NCI-H128 (cell line): ENCODE results near the gene EPS8.

Experiments
- DNase-seq: peaks from one replicate; lab custom pipeline; 2025; ENCODE audit not compliant: unreplicated experiment; lab: John Stamatoyannopoulos, UW

Gene EPS8

GRCh38 chr12:15721316-15722115 is 67.7 kb downstream of the EPS8 start:
- DNase-seq, result no peak

- DNase-seq, result no peak
Observed at GRCh38 chr12:15720295-15720694, 68.9 kb downstream of the EPS8 start.

GRCh38 chr12:15719230-15719629 is 70.0 kb downstream of the EPS8 start:
- DNase-seq, result no peak

GRCh38 chr12:15717940-15718567 is 71.1 kb downstream of the EPS8 start:
- no peak for DNase-seq

DNA sequence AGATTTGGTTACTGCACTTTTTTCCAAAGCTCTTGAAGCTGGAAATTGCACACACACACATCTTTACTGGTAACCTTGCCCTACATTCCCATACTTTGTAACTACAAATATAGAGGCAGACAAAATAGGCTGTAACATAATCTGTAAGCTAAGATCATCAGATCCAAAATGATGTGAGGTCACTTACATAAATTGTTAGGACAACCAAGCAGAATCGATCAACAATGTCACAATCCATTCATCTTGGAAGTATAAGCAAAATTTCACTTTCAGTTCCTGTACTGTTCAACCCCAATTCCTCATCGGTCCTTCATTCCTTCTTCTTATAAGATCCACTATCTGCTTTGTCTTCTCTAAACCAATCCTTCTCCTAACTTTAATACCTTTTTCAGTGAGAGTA is 72.6 kb downstream of the EPS8 start:
- DNase-seq, result no peak

GRCh38 chr12:15714256-15714655 is 74.9 kb downstream of the EPS8 start:
- no peak for DNase-seq

DNA sequence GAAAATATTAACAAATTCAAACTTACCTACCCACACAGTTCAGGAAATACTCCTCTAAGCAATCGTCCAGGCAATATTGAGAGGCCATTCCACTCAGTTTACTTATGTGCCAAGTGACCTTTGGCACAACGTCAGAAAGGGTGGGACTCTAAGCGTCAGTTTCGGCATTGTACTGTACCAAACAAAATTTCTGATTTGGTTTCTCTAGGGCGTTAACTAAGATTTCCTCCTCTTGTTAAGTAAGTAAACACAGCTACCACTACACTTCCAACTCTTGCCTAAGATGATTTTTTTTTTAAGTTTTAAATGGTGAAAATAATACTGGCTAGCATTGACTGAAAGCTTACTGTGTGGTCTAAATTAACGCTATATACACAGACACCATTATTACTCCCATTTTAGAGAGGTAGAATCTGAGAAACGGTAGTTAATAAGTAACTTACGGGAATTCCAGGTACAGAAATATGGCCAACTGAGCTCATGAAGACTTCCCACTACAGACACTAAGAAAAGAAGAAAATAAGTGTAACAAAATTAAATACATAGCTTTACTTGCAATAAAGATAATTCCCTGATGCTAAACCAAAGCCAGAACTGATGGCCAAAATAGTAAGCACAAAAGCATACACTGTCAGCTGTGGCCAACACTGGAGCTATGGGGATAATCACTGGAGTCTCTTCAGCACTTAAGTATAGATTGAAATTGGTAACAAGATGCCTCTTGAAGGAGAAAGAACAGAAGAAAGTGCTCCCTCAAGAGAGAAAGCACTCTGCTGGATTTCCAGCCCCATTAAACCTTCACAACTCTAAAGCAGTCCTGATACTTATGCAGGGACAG is 76.1 kb downstream of the EPS8 start:
- DNase-seq, result no peak

DNA sequence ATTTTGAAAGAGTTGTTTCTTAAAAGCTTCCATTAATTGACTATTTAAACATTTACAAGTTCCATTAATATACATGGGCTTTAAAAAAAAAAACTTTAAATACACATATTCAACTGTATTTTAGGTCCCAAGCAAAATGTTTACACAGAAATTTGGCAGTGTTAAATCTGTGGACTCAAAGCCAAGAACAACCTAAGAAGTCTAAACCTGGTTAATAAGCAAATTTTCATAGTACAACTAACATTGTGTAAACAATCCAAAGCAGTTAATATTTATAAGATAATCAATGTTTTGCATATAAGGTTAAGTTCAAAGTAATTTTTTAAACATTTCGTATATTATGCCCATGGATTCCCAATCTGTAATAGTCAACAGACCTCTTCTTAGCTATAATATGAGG is 77.0 kb downstream of the EPS8 start:
- DNase-seq, result no peak

- no peak for DNase-seq
Observed at GRCh38 chr12:15710860-15711510, 78.2 kb downstream of the EPS8 start.

- DNase-seq, result no peak
Observed at GRCh38 chr12:15709551-15709950, 79.6 kb downstream of the EPS8 start.

- no peak for DNase-seq
Observed at GRCh38 chr12:15708396-15709076, 80.7 kb downstream of the EPS8 start.

DNA sequence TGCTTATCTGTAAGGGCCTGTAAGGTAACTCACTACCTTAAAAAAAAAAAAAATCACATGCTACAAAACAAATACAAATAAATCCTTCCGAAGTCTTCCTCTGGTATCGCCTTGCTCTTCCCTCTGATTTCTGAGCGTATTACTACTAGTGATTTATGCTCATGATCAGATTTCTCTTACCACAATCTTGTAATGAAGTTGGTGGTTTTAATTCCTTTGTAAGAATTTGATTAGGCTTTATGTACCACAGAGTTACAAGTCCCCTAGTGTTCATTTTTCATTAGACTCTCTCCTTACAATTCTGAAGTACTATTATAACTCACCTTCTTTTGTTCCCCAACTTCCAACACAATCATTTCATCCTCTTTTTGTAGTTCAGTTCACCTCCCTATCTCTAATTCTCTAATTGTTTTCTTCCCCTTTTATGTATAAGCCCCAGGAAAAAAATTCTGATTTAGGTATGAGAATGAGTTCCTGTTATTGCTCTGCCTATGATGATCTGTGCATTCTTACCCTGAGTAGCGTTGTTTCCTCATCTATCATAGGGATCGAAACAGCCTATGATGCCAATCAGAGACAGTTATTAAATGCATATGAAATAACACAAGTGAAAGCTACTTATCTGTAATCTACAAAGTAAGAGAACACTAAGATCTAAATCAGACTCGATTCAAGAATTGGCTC is 81.5 kb downstream of the EPS8 start:
- no peak for DNase-seq

DNA sequence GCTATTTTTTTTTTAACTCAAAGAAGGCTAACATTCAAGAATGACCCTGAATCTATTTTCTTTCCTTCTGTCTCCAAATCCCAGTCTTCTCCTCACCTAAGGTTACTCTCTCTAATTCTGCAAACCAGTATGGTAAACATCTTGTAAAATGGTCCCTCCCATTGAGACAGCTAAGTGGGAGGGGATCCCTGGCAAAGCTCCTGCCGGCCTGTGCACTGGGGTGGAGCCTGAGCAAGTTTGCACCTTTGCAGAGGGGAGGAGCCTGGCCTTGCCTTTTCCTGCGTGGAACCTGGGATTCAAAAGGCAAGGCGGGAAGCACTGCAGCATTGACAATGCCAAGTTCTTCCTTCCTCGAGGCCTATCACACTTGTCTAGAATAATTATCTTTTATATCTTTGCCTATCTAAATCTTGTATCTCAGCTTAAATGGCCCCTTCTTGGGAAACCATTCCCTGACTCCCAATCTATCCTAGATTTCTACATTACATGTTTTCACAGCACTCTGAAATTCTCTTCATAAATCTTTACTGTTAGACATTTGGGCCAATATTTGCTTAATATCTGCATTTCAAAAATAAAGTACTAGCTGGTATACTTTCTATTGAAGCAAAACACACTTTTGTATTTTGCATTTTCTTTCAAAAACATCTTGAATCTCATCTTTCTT is 83.0 kb downstream of the EPS8 start:
- no peak for DNase-seq

DNA sequence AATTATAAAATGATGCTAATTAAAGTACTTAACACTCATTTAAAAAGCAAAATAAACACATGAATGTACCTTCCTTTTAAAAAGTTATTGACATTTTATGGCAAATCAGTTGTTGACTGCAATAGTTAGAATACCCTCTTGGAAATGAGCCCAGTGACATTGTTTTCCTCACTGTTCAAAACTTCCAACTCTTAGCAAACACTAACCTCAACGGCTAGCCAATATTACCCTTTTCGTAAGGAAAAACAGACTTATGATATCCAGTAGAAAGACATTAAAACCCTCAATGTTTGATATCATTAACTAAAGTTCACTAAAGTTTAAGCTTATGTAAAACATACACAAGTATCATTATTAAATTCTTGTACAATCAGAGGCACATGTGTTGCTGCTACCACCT is 83.6 kb downstream of the EPS8 start:
- DNase-seq, result no peak

DNA sequence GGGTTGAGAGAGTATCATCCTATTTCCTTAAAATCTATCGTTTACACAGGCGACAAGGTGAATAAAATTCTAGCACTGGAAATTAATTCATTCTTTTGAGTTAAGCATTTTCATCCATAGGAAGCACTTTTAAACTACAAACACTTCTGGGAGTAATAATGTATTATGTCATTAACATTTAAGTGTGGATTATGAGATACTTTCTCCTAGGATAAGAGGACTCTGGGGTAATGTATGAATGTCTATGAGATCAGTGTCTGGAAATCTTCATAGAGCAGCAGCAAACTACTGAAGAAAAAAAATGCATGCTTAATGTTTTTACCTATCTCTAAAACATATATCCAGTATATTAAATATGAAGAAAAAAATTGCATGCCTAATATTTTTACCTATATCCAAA is 86.9 kb downstream of the EPS8 start:
- no peak for DNase-seq

DNA sequence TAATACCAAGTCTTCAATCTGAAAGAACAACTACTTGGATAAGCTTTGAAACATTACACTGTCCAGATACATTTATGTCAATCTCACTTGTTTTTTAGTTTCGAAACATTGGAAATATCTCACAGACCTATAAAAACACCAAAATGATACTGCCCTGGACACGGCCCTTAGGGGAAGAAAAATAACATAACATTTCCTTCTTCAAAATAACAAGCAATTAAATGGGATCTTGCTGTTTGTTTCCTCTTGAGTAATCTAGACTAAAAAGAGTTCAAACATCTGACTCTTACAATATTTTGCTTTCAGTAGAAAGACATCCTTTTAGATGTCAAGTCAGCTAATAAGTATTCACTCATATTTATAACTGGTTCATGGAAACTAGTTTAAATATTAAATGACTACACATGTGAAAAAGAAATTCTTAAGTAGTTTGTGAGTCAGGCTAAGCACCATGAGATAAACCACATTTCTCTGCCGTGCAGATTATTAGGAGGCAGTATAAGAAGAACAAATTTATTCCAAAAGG is 87.5 kb downstream of the EPS8 start:
- no peak for DNase-seq

DNA sequence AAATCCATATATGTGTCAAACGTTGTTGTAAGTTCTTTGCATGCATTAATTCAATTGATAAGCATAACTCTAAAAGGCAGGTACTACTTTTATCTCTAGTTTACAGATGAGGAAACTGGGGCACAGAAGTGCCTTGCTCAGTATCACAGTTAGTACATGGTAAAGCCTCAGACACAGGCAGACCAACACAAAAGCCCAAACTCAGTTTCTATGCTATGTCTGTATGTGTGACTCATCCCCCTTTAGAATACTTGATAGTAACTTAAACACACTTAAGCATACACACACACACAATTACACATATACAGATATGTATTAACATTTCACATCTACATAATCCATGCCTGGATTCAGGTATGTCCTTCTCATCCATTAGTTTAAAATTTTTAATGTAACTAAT is 88.0 kb downstream of the EPS8 start:
- DNase-seq, result no peak

- no peak for DNase-seq
Observed at GRCh38 chr12:15700595-15700994, 88.6 kb downstream of the EPS8 start.

GRCh38 chr12:15699886-15700285 is 89.3 kb downstream of the EPS8 start:
- no peak for DNase-seq
